ENCODE results near the gene SFRP5. TPM values are rescaled to one million over a fixed set of nuclear protein-coding genes. Genes with fewer than 3 reads are reported as not detected.

The SFRP5 gene
- total RNA-seq, 2 donors from 2014 or later: 0.41 to 1.8 TPM

- H3K27ac ChIP-seq: no peak overlapping the region
- ATAC-seq (ENCODE audit: insufficient number of reproducible peaks, low FRiP score, low read depth) (no peak), DNase-seq (ENCODE audit: low spot score) (no peak)
- no peak for TF ChIP-seq CTCF (IDR thresholded peaks at IDR 0.05)
- no peak overlapping the region for H3K4me3 ChIP-seq
- no peaks in the 10 kb centered on the region for H3K4me1 ChIP-seq (ENCODE audit: control insufficient read depth in 1 of 2, low read depth in 2 of 2)
- no peaks in the 10 kb centered on the region for H3K36me3 ChIP-seq
- no peaks in the 10 kb centered on the region for H3K9me3 ChIP-seq
- H3K27me3 ChIP-seq (replicated peaks; ENCODE audit: insufficient read depth): no peaks in the 10 kb centered on the region
These were observed 8.4 kb downstream of the SFRP5 start for GRCh38 chr10:97763411-97763810.

GRCh38 chr10:97762816-97763215 is 9.0 kb downstream of the SFRP5 start:
- ATAC-seq (ENCODE audit: insufficient number of reproducible peaks, low FRiP score, low read depth): no peak

DNA sequence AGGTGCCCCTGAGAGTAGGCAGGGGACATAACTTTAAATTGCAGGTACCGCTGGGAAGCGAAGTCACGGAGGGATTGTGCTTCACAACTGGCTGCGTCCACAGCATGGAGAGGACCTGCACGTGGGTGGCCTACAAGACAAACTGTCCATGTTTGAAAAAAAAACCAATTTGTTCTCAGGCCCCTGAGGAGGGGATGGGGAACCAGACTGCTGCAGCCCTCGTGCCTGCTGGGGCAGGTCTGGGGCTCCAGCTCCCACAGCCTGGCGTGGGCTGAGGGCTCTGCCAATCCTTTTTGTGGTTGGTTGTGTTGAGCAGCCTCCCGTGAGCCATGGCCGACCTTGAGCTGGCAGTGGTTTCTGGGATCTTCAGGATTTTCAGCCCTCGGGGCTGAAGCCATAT is 9.7 kb downstream of the SFRP5 start:
- no peak overlapping the region for H3K27ac ChIP-seq
- DNase-seq (ENCODE audit: low spot score): no peak
- peaks cover 7% of the 10 kb centered on the region for H3K36me3 ChIP-seq

More at GRCh38 chr10:97762816-97763215, 9.0 kb downstream of the SFRP5 start:
- TF ChIP-seq CTCF (IDR thresholded peaks at IDR 0.05): no peak
- no peak overlapping the region for H3K27ac ChIP-seq
- H3K4me3 ChIP-seq: no peak overlapping the region
- no peaks in the 10 kb centered on the region for H3K9me3 ChIP-seq
- H3K27me3 ChIP-seq (replicated peaks; ENCODE audit: insufficient read depth): no peaks in the 10 kb centered on the region
- H3K4me1 ChIP-seq (ENCODE audit: control insufficient read depth in 1 of 2, low read depth in 2 of 2): no peaks in the 10 kb centered on the region
- H3K36me3 ChIP-seq: no peaks in the 10 kb centered on the region
- no peak for DNase-seq (ENCODE audit: low spot score)

DNA sequence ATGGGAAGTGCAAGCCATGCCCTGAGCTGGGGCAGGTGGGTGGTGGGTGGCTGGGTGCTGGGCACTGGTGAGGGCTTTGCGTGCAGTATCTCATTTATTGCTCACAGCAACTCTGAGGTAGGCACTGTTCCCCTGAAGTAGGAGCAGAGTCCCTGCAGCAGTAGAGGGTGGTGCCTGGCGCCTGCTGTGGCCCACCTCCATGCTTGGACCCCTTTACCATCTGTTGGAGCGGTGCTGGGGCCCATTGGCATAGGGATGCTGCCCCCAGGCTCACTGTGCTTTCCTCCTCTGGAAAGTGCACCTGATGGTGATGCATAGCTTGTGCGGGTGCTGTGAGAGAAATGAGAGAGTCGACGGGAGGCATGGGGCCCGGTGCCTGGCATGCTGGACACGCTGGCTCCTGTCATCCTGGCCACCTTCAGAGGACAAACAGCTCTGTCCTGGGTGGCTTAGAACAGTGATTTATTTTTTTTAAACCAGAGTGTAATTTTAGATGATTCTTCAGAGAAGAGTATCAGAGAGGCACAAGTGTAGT is 10.4 kb downstream of the SFRP5 start:
- no peak overlapping the region for H3K27ac ChIP-seq
- TF ChIP-seq CTCF (IDR thresholded peaks at IDR 0.05): no peak
- no peaks in the 10 kb centered on the region for H3K9me3 ChIP-seq
- no peaks in the 10 kb centered on the region for H3K27me3 ChIP-seq (replicated peaks; ENCODE audit: insufficient read depth)
- peaks cover 13% of the 10 kb centered on the region for H3K36me3 ChIP-seq
- H3K4me1 ChIP-seq (ENCODE audit: control insufficient read depth in 1 of 2, low read depth in 2 of 2): no peaks in the 10 kb centered on the region
- no peak for DNase-seq (ENCODE audit: low spot score)
- ATAC-seq (ENCODE audit: insufficient number of reproducible peaks, low FRiP score, low read depth): no peak
- H3K4me3 ChIP-seq: no peak overlapping the region

More for the DNA sequence above, 9.7 kb downstream of the SFRP5 start:
- H3K4me1 ChIP-seq (ENCODE audit: control insufficient read depth in 1 of 2, low read depth in 2 of 2): no peaks in the 10 kb centered on the region
- ATAC-seq (ENCODE audit: insufficient number of reproducible peaks, low FRiP score, low read depth): no peak
- no peak overlapping the region for H3K4me3 ChIP-seq
- no peaks in the 10 kb centered on the region for H3K27me3 ChIP-seq (replicated peaks; ENCODE audit: insufficient read depth)
- no peaks in the 10 kb centered on the region for H3K9me3 ChIP-seq
- TF ChIP-seq CTCF (IDR thresholded peaks at IDR 0.05): no peak

- DNase-seq (ENCODE audit: low spot score): no peak
- no peak for ATAC-seq (ENCODE audit: insufficient number of reproducible peaks, low FRiP score, low read depth)
- H3K4me1 ChIP-seq (ENCODE audit: control insufficient read depth in 1 of 2, low read depth in 2 of 2): no peaks in the 10 kb centered on the region
- H3K4me3 ChIP-seq: no peak overlapping the region
- no peaks in the 10 kb centered on the region for H3K9me3 ChIP-seq
- no peaks in the 10 kb centered on the region for H3K27me3 ChIP-seq (replicated peaks; ENCODE audit: insufficient read depth)
- H3K27ac ChIP-seq: no peak overlapping the region
- H3K36me3 ChIP-seq: peaks cover 21% of the 10 kb centered on the region
- TF ChIP-seq CTCF (IDR thresholded peaks at IDR 0.05): no peak
These were observed 11.1 kb downstream of the SFRP5 start for GRCh38 chr10:97760461-97761257.
